Mucosa of descending colon (tissue), 3 donors: ENCODE measurements around the gene BEND5. TPM values are rescaled to one million over a fixed set of nuclear protein-coding genes. Genes with fewer than 3 reads are reported as not detected.

ENCODE experiments used
- ATAC-seq: fragments of 200-7000 bp; cut with Tn5 transposase; one replicate; pipeline ENCODE4 v1.9.1; 2020; ENCODE audit warnings: mild to moderate bottlenecking, moderate library complexity
- DNase-seq, 3 donors: peaks; one replicate each; pipeline ENCODE4 v3.0.0-alpha.2; 2020
- H3K36me3 ChIP-seq: fragments of 200-600 bp; one replicate; pipeline ENCODE4 v1.8.0; 2021; ENCODE audit warnings: low read depth, mild to moderate bottlenecking
- H3K4me1 ChIP-seq: fragments of 200-600 bp; one replicate; pipeline ENCODE4 v1.8.0; 2021; ENCODE audit warnings: low read depth, mild to moderate bottlenecking
- H3K4me3 ChIP-seq: fragments of 200-600 bp; one replicate; pipeline ENCODE4 v1.8.0; 2021; ENCODE audit warnings: mild to moderate bottlenecking
- H3K9me3 ChIP-seq: fragments of 200-600 bp; one replicate; pipeline ENCODE4 v1.8.0; 2021; ENCODE audit warnings: mild to moderate bottlenecking
- CTCF ChIP-seq: fragments of 200-600 bp; IDR thresholded peaks from one replicate; pipeline ENCODE4 v1.8.0; 2022; ENCODE audit warnings: antibody characterized with exemption, mild to moderate bottlenecking
- intact Hi-C, 2 donors: fragments of 100-400 bp; cut with DNase I in 1 of 2; cut with micrococcal nuclease in 1 of 2; formaldehyde crosslinking; loops; one replicate each; pipeline versions ENCODE4 v1.11.0 to v1.11.1; 2022; cut with DNase I, micrococcal nuclease
- total RNA-seq, 3 donors: library from RNA; stranded (reverse); fragmentation: NEBNext Ultra II Directional in 2 of 3; extraction: Animal tissue kit (Norgen Biotek cat#: 25700) in 2 of 3; gene quantifications; one replicate each; pipeline versions ENCODE4 v1.2.1 to v1.2.4, GENCODE V29; 2021 to 2023
- donor health status: DM: no; HTN: no; CAD: no; lungs with moderate emphysema.
- donor health status: DM: no; HTN: no; CAD: no.
- donor health status: DM: no; HTN: yes; CAD: no.

Gene BEND5
- total RNA-seq, 3 donors from 2014 or later: 1.9 to 9.1 (median 2.1) TPM

DNA sequence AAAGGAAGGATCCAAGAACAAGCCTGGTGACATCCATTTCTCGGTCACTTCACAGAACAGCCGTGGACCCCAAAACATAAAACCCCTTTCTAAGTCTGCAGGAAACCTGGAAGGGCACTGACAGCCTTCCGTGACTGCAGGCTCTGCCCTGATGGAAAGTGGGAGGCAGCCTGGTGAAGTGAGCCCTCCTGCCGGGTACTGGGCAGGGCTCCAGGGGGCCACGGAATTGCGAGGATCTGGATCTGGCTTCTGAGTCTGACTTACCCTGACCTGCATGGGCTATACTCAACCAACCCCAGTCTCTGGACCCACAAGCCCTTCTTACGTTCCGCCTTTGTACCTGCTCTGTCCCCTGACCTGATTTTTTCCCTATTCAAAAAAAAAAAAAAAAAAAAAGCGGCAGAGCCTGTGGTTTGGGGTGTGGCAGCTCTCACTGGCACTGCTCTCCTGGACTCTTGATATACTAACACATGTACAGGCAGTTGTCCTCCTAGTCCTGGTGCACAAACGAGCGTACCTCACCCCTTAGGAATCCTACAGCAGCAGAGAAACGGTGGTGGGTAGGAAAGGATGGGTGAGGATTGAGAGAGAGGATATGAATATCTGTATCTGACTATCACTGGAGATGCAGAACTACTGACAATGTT, 82.9 kb downstream of the BEND5 start:
- H3K36me3 ChIP-seq: no peaks in the 10 kb centered on the region
- TF ChIP-seq CTCF: no peak
- H3K4me3 ChIP-seq: no peak overlapping the region
- DNase-seq (no peak), ATAC-seq (peak; percentile 22)
- H3K4me1 ChIP-seq: no peaks in the 10 kb centered on the region
- no peaks in the 10 kb centered on the region for H3K9me3 ChIP-seq
- intact Hi-C loops: no loop called here

- no peaks in the 10 kb centered on the region for H3K36me3 ChIP-seq
- no peak for TF ChIP-seq CTCF
- no peaks in the 10 kb centered on the region for H3K9me3 ChIP-seq
- intact Hi-C loops: no loop called here
- no peak overlapping the region for H3K4me3 ChIP-seq
- no peaks in the 10 kb centered on the region for H3K4me1 ChIP-seq
- DNase-seq: no peak
- ATAC-seq: no peak
Measured at GRCh38 chr1:48693180-48693579, 83.5 kb downstream of the BEND5 start.

DNA sequence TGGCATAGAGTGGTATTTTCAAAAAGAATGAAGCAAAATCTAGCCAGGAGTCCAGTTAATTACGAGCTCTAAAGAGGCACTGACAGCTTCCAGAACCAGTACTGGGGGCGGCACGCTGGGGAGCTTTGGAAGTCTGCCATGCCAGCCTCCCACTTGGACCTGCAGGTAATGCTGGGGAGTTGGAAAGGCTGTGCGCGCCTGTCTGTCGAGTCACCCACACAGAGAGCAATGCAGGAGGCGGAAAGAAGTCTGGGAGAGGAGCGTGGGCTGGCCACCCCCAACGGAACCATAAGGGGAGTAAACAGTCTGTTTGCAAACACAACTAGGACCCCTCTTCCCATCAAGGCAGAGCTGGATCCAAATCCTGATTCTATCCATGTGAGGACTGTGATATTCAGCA, 84.5 kb downstream of the BEND5 start:
- no peak overlapping the region for H3K4me3 ChIP-seq
- H3K36me3 ChIP-seq: no peaks in the 10 kb centered on the region
- TF ChIP-seq CTCF: no peak
- intact Hi-C loops: no loop called here
- no peaks in the 10 kb centered on the region for H3K4me1 ChIP-seq
- no peaks in the 10 kb centered on the region for H3K9me3 ChIP-seq
- DNase-seq (no peak), ATAC-seq (no peak)

- no peak for TF ChIP-seq CTCF
- intact Hi-C loops: no loop called here
- Histone ChIP-seq H3K4me3 (no peak overlapping the region), H3K9me3 (no peaks in the 10 kb centered on the region), H3K4me1 (no peaks in the 10 kb centered on the region), H3K36me3 (no peaks in the 10 kb centered on the region)
- DNase-seq (no peak), ATAC-seq (no peak)
Measured at GRCh38 chr1:48691429-48692001, 85.2 kb downstream of the BEND5 start.

GRCh38 chr1:48688102-48688760, 88.5 kb downstream of the BEND5 start:
- no peak for ATAC-seq
- no peak for TF ChIP-seq CTCF
- no peak for DNase-seq
- H3K36me3 ChIP-seq: no peaks in the 10 kb centered on the region
- H3K4me3 ChIP-seq: no peak overlapping the region
- H3K9me3 ChIP-seq: no peaks in the 10 kb centered on the region
- intact Hi-C loops: no loop called here
- H3K4me1 ChIP-seq: no peaks in the 10 kb centered on the region
